Spinal cord (tissue), 10 donors: ENCODE data around the gene TEX29. TPM values are rescaled to one million over a fixed set of nuclear protein-coding genes. Genes with fewer than 3 reads are reported as not detected.

Experiments used
- DNase-seq, 6 donors: peaks; one replicate each; pipeline versions ENCODE4 v3.0.0 to v3.0.0-alpha.2; 2013 to 2015; ENCODE audit warnings: low spot score in 6 of 6, low read depth in 4 of 6
- H3K27ac ChIP-seq: one replicate; pipeline ENCODE4 v1.5.1; 2013; ENCODE audit warnings: low read depth, low read length, control low read depth
- H3K27me3 ChIP-seq: one replicate; pipeline ENCODE4 v1.6.1; 2013; ENCODE audit warnings: low read length; ENCODE audit not compliant: control insufficient read depth, insufficient read depth
- H3K36me3 ChIP-seq: one replicate; pipeline ENCODE4 v1.6.1; 2013; ENCODE audit warnings: low read length; ENCODE audit not compliant: control insufficient read depth, insufficient read depth
- H3K4me1 ChIP-seq: one replicate; pipeline ENCODE4 v1.6.1; 2013; ENCODE audit warnings: low read length; ENCODE audit not compliant: control insufficient read depth, insufficient read depth
- H3K4me3 ChIP-seq: one replicate; pipeline ENCODE4 v1.5.1; 2013; ENCODE audit warnings: low read depth, low read length, control low read depth
- H3K9me3 ChIP-seq: one replicate; pipeline ENCODE4 v1.6.1; 2013; ENCODE audit warnings: low read length; ENCODE audit not compliant: control insufficient read depth, insufficient read depth
- WGBS: methylation state at CpG from one replicate; pipeline ENCODE4 v1.1.5; 2013; ENCODE audit warnings: missing lambda C conversion rate; ENCODE audit not compliant: insufficient coverage; 5-methylcytosine and 5-hydroxymethylcytosine counted together
- polyA plus RNA-seq, 2 donors: library from polyadenylated mRNA; unstranded; fragments of 120-200 nt; gene quantifications; one replicate each; pipeline ENCODE4 v1.2.1, GENCODE V29; 2013; ENCODE audit not compliant: insufficient read length in 2 of 2
- total RNA-seq, 2 donors: library from RNA; depleted of rRNA in 1 of 2; stranded (reverse); fragments of 120-200 nt in 1 of 2; fragments of >200 nt in 1 of 2; gene quantifications; one replicate each; pipeline versions ENCODE4 v1.2.3 to v1.2.4, GENCODE V29; 2013 to 2014
- donor health status: healthy.

The TEX29 gene
- total and polyA plus RNA-seq, 4 donors = 0.30 to 0.75 (median 0.61) TPM; not detected in 1

- DNase-seq = no peak
- Histone ChIP-seq H3K4me3 (no peak overlapping the region), H3K4me1 (peaks cover 15% of the 10 kb centered on the region), H3K27me3 (no peaks in the 10 kb centered on the region), H3K9me3 (no peaks in the 10 kb centered on the region), H3K27ac (no peak overlapping the region), H3K36me3 (peaks cover 3% of the 10 kb centered on the region)
- WGBS = 90% methylated on average over 12 of the region's 15 CpGs
These were observed 6.2 kb downstream of the TEX29 start for GRCh38 chr13:111326621-111326965.

GRCh38 chr13:111326981-111327642 is 6.7 kb downstream of the TEX29 start:
- Histone ChIP-seq H3K4me3 (no peak overlapping the region), H3K36me3 (peaks cover under 1% of the 10 kb centered on the region), H3K27ac (no peak overlapping the region), H3K4me1 (peaks cover 15% of the 10 kb centered on the region), H3K27me3 (no peaks in the 10 kb centered on the region), H3K9me3 (no peaks in the 10 kb centered on the region)
- no peak for DNase-seq
- 75% methylated on average over 11 of the region's 16 CpGs for WGBS

GRCh38 chr13:111327730-111328573 is 7.5 kb downstream of the TEX29 start:
- Histone ChIP-seq H3K27ac (no peak overlapping the region), H3K4me1 (peaks cover 15% of the 10 kb centered on the region), H3K27me3 (no peaks in the 10 kb centered on the region), H3K36me3 (no peaks in the 10 kb centered on the region), H3K4me3 (no peak overlapping the region), H3K9me3 (no peaks in the 10 kb centered on the region)
- WGBS = 79% methylated on average over 23 of the region's 32 CpGs
- DNase-seq = peak in 2 of 6 donors; percentile 66 to 71

- no peak overlapping the region for H3K4me3 ChIP-seq
- H3K4me1 ChIP-seq = peaks cover 15% of the 10 kb centered on the region
- no peak for DNase-seq
- H3K27ac ChIP-seq = no peak overlapping the region
- H3K36me3 ChIP-seq = no peaks in the 10 kb centered on the region
- H3K27me3 ChIP-seq = no peaks in the 10 kb centered on the region
- H3K9me3 ChIP-seq = no peaks in the 10 kb centered on the region
- WGBS = 91% methylated on average over 22 of the region's 30 CpGs
These were observed 8.3 kb downstream of the TEX29 start for GRCh38 chr13:111328574-111329410.

GRCh38 chr13:111329641-111330040 is 9.2 kb downstream of the TEX29 start:
- H3K4me1 ChIP-seq = peaks cover 7% of the 10 kb centered on the region
- 98% methylated on average over 6 of the region's 7 CpGs for WGBS

GRCh38 chr13:111330066-111330610 is 9.7 kb downstream of the TEX29 start:
- Histone ChIP-seq H3K4me3 (no peak overlapping the region), H3K27ac (no peak overlapping the region), H3K27me3 (no peaks in the 10 kb centered on the region), H3K36me3 (no peaks in the 10 kb centered on the region), H3K9me3 (no peaks in the 10 kb centered on the region), H3K4me1 (peaks cover 7% of the 10 kb centered on the region)
- DNase-seq = no peak
- WGBS = 75% methylated on average over 9 of the region's 11 CpGs

More at GRCh38 chr13:111329641-111330040, 9.2 kb downstream of the TEX29 start:
- H3K36me3 ChIP-seq = no peaks in the 10 kb centered on the region
- no peak overlapping the region for H3K4me3 ChIP-seq
- no peaks in the 10 kb centered on the region for H3K27me3 ChIP-seq
- no peak overlapping the region for H3K27ac ChIP-seq
- DNase-seq = no peak
- no peaks in the 10 kb centered on the region for H3K9me3 ChIP-seq

GRCh38 chr13:111335298-111335697 is 14.9 kb downstream of the TEX29 start:
- Histone ChIP-seq H3K4me3 (no peak overlapping the region), H3K27ac (no peak overlapping the region), H3K27me3 (no peaks in the 10 kb centered on the region), H3K4me1 (no peaks in the 10 kb centered on the region), H3K9me3 (no peaks in the 10 kb centered on the region), H3K36me3 (peaks cover 8% of the 10 kb centered on the region)
- WGBS = 77% methylated on average over 3 of the region's 5 CpGs
- DNase-seq = peak in 2 of 6 donors; percentile 34 to 88

GRCh38 chr13:111336666-111337065 is 16.2 kb downstream of the TEX29 start:
- Histone ChIP-seq H3K36me3 (peaks cover 8% of the 10 kb centered on the region), H3K27me3 (no peaks in the 10 kb centered on the region), H3K9me3 (no peaks in the 10 kb centered on the region), H3K27ac (no peak overlapping the region), H3K4me3 (no peak overlapping the region), H3K4me1 (no peaks in the 10 kb centered on the region)
- DNase-seq = no peak
- WGBS = 96% methylated on average over 8 of the region's 9 CpGs

- H3K4me1 ChIP-seq = no peaks in the 10 kb centered on the region
- DNase-seq = no peak
- H3K9me3 ChIP-seq = no peaks in the 10 kb centered on the region
- H3K27me3 ChIP-seq = no peaks in the 10 kb centered on the region
- H3K4me3 ChIP-seq = no peak overlapping the region
- WGBS = 92% methylated on average over 4 of the region's 4 CpGs
- peaks cover 8% of the 10 kb centered on the region for H3K36me3 ChIP-seq
- no peak overlapping the region for H3K27ac ChIP-seq
These were observed 16.8 kb downstream of the TEX29 start for GRCh38 chr13:111337206-111337605.
